ENCODE results near the gene ENOX2. TPM values are rescaled to one million over a fixed set of nuclear protein-coding genes. Genes with fewer than 3 reads are reported as not detected.
"Not testable (repeated sequence)": the region's sequence is repeated elsewhere in the genome, so short reads cannot be mapped to it uniquely, and the experiment has no call there.

Gene ENOX2
- total RNA-seq, 1 donor from 2014 or later, result 15.6 TPM

DNA sequence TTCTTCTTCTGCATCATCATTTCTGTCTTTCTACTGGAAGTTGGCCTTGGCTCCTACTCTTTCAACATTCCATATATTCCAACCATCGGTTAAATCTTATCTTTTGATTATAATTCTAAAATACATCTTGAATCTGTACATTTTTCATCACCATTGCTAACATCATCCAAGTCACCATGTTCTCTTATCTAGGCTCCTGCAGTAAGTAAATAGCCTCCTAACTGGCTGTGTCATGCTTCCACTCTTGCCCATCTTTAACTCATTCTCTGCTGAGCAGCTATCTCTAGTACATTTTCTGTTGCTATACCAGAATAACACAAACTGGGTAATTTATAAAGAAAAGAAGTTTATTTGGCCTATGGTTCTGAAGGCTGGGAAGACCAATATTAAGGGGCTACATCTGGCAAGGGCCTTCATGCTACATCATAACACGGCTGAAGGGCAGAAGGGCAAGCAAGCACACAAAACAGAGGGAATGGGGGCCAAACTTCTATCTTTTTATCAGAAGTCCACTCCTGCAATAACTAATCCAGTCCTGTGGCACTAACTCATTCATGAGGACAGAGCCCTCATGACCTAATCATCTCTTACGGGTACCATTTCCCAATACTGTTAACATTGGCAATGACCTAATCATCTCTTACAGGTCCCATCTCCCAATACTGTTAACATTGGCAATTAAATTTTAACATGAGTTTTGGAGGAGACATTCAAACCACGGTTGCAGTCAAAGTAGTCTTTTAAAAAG, 72.2 kb downstream of the ENOX2 start:
- Mint-ChIP-seq H3K4me1 (ENCODE audit: low read depth) (peaks cover 8% of the 10 kb centered on the region), H3K4me3 (no peak overlapping the region), H3K27me3 (ENCODE audit: insufficient read depth) (no peaks in the 10 kb centered on the region), H3K27ac (no peak overlapping the region), H3K9me3 (no peaks in the 10 kb centered on the region), H3K36me3 (ENCODE audit: low read depth) (no peaks in the 10 kb centered on the region)
- no peak for DNase-seq (ENCODE audit: low spot score)
- intact Hi-C loops (cut with micrococcal nuclease), result no loop called here

DNA sequence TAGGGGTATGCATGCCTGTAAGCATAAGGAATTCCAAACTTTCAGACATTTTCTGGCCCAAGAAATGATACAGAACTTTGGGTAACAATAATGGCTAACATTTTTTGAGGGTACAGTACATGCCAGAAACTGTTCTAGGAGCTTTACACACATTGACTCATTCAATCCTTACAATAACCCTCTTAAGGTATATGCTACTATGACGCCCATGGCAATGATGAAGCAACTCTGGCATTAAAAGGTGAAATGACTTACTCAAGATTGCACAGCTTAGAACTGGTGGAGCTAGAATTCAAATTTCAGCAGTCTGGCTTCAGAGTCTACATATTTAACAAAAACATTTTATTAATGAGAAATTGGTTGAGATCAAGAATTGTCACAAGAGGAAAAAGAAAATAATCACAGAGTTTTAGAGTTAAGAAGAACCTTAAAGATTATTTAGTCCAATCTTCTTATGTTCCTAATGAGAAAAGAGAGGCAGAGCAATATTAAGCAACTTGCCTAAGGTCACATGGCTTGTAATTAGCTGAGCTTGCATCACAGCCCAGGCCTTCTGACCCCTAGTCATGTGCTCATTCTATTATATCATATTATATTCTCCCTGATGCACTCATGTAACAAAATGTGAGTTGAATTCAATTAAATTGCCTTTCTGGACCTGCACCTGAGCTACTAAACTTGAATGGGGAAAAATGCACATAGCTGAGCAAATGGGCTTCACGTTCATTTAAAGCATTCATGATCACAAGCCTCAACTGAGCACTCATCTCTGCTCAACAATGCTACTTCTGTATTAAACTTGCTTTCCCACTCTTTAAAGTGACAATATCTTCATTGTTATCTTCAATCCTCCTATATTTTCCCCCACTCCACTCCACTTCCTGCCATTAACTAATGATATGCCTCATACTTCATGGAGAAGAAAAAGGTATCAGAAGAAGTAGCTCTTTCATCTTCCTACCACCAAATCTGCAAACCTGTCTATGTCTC, 73.2 kb downstream of the ENOX2 start:
- no peaks in the 10 kb centered on the region for H3K27me3 Mint-ChIP-seq (ENCODE audit: insufficient read depth)
- no peak overlapping the region for H3K27ac Mint-ChIP-seq
- no peaks in the 10 kb centered on the region for H3K36me3 Mint-ChIP-seq (ENCODE audit: low read depth)
- intact Hi-C loops (cut with micrococcal nuclease), result no loop called here
- peaks cover 8% of the 10 kb centered on the region for H3K4me1 Mint-ChIP-seq (ENCODE audit: low read depth)
- no peaks in the 10 kb centered on the region for H3K9me3 Mint-ChIP-seq
- no peak for DNase-seq (ENCODE audit: low spot score)
- H3K4me3 Mint-ChIP-seq, result no peak overlapping the region

DNA sequence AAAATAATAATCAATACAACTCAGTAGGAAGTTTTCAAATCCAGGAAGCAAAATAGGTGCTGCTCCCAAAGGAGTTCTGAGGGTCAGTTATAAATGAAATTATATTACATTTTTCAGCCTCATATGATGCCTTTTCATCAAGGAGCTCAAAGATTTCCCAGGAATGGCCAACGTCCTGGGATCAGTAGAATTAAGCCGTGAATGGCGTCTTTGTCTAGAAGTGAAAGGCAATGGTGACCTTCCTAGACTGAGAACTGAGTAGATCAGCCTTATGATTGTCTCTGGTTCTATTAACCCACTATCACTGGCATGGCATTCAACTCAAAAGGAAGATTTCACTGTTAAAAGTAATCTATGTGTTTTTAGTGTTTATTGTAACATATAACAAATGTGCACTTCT, 74.4 kb downstream of the ENOX2 start:
- Mint-ChIP-seq H3K9me3 (no peaks in the 10 kb centered on the region), H3K4me3 (no peak overlapping the region), H3K27me3 (ENCODE audit: insufficient read depth) (no peaks in the 10 kb centered on the region), H3K4me1 (ENCODE audit: low read depth) (peaks cover 8% of the 10 kb centered on the region), H3K36me3 (ENCODE audit: low read depth) (no peaks in the 10 kb centered on the region), H3K27ac (no peak overlapping the region)
- intact Hi-C loops (cut with micrococcal nuclease), result no loop called here
- DNase-seq (ENCODE audit: low spot score), result no peak

DNA sequence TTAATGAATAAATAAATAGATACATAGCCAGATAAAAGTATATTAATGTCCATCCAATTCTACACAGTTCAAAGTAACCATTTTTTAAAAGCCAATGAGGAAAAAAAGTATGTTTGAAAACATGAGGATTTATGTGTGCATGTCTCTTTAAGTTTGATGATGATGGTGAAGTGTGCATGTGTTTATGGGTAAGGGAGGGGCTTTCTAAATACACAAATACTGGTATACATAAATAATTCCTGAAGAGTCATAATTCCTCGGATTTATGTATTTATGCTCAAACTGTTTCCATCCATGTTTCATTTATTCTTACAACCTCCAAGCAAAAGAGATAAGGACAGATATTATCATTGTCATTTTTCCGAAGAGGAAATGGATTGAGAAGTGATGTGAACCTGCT, 75.4 kb downstream of the ENOX2 start:
- Mint-ChIP-seq H3K27me3 (ENCODE audit: insufficient read depth) (no peaks in the 10 kb centered on the region), H3K4me3 (no peak overlapping the region), H3K4me1 (ENCODE audit: low read depth) (peaks cover 7% of the 10 kb centered on the region), H3K27ac (no peak overlapping the region), H3K9me3 (no peaks in the 10 kb centered on the region), H3K36me3 (ENCODE audit: low read depth) (no peaks in the 10 kb centered on the region)
- intact Hi-C loops (cut with micrococcal nuclease), result no loop called here
- no peak for DNase-seq (ENCODE audit: low spot score)

DNA sequence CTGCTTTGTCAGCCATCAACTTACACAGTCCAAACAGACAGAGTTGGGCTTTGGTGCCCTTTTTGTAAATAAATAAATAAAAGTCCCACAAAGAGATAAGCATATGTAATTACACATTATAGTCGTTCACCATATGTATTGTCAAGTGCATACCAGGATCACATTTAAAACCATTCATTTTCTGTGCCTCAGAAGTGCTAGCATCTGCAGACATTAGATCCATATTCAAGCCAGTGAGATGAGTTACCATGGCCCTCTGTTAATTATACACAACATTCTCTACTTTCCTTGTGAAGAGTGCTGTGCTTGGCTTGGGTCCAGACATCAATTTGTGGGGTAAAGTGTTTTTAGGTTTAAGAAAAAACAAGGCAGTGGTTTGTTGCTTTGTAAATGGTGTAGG, 76.8 kb downstream of the ENOX2 start:
- no peak overlapping the region for H3K27ac Mint-ChIP-seq
- no peaks in the 10 kb centered on the region for H3K9me3 Mint-ChIP-seq
- DNase-seq (ENCODE audit: low spot score), result no peak
- H3K4me3 Mint-ChIP-seq, result no peak overlapping the region
- H3K36me3 Mint-ChIP-seq (ENCODE audit: low read depth), result no peaks in the 10 kb centered on the region
- H3K27me3 Mint-ChIP-seq (ENCODE audit: insufficient read depth), result no peaks in the 10 kb centered on the region
- H3K4me1 Mint-ChIP-seq (ENCODE audit: low read depth), result no peaks in the 10 kb centered on the region
- intact Hi-C loops (cut with micrococcal nuclease), result no loop called here

DNA sequence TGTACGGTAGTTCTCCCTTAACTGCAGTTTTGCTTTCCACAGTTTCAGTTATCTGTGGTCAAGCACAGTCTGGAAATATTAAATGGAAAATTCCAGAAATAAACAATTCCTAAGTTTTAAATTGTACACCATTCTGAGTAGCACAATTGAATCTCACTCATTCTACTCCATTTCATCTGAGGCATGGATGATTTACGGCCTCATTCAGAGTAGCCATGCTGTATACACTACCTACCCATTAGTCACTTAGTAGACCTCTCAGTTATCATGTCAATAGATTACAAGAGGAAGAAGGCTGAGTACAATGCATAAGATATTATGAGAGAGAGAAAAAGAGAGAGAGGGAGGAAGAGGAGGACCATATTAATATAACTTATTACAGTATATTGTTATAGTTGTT, 77.5 kb downstream of the ENOX2 start:
- no peak overlapping the region for H3K4me3 Mint-ChIP-seq
- no peak for DNase-seq (ENCODE audit: low spot score)
- no peak overlapping the region for H3K27ac Mint-ChIP-seq
- H3K9me3 Mint-ChIP-seq, result no peaks in the 10 kb centered on the region
- intact Hi-C loops (cut with micrococcal nuclease), result no loop called here
- no peaks in the 10 kb centered on the region for H3K4me1 Mint-ChIP-seq (ENCODE audit: low read depth)
- no peaks in the 10 kb centered on the region for H3K27me3 Mint-ChIP-seq (ENCODE audit: insufficient read depth)
- no peaks in the 10 kb centered on the region for H3K36me3 Mint-ChIP-seq (ENCODE audit: low read depth)

DNA sequence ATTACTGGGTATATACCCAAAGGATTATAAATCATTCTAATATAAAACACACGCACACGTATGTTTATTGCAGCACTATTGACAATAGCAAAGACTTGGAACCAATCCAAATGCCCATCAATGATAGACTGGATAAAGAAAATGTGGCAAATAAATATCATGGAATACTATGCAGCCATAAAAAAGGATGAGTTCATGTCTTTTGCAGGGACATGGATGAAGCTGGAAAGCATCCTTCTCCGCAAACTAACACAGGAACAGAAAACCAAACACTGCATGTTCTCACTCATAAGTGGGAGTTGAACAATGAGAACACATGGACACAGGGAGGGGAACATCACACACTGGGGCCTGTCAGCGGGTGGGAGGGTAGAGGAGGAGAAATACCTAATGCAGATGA, 83.6 kb downstream of the ENOX2 start:
- H3K27me3 Mint-ChIP-seq (ENCODE audit: insufficient read depth); DNase-seq (ENCODE audit: low spot score); H3K27ac Mint-ChIP-seq; H3K9me3 Mint-ChIP-seq; H3K36me3 Mint-ChIP-seq (ENCODE audit: low read depth); intact Hi-C loops (cut with micrococcal nuclease); H3K4me3 Mint-ChIP-seq; H3K4me1 Mint-ChIP-seq (ENCODE audit: low read depth): not testable (repeated sequence)

DNA sequence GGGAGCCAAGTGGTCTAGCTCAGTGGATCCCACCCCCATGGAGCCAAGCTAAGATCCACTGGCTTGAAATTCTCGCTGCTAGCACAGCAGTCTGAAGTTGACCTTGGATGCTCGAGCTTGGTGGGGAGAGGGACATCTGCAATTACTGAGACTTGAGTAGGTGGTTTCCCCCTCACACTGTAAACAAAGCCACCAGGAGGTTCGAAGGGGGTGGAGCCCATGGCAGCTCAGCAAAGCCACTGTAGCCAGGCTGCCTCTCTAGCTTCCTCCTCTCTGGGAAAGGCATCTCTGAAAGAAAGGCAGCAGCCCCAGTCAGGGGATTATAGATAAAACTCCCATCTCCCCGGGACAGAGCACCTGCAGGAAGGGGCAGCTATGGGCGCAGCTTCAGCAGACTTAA, 89.1 kb downstream of the ENOX2 start:
- intact Hi-C loops (cut with micrococcal nuclease); H3K27me3 Mint-ChIP-seq (ENCODE audit: insufficient read depth); H3K4me1 Mint-ChIP-seq (ENCODE audit: low read depth); H3K27ac Mint-ChIP-seq; DNase-seq (ENCODE audit: low spot score); H3K36me3 Mint-ChIP-seq (ENCODE audit: low read depth); H3K4me3 Mint-ChIP-seq: not testable (repeated sequence)
- peaks cover 13% of the 10 kb centered on the region for H3K9me3 Mint-ChIP-seq

DNA sequence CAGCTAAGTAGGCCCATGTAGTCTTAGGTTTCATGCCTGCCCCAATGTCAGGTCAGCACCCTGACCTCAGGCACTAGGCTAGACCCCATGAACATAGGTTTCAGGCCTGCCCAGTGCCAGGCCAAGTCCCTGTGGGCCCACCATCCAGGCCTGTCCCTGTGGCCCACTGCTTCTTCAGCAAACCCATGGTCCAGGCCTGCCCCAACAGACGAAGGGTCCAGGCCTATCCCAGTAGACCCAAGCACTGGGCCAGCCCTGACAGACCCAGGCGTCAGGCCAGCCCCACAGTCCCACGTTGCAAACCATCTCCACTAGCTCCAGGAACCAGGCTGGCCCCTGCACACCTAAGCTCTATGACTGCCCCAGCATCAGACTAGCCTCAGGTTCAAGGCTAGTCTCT, 92.4 kb downstream of the ENOX2 start:
- Mint-ChIP-seq H3K27ac (no peak overlapping the region), H3K36me3 (ENCODE audit: low read depth) (peaks cover 4% of the 10 kb centered on the region), H3K4me3 (no peak overlapping the region), H3K4me1 (ENCODE audit: low read depth) (no peaks in the 10 kb centered on the region), H3K27me3 (ENCODE audit: insufficient read depth) (no peaks in the 10 kb centered on the region), H3K9me3 (peaks cover 8% of the 10 kb centered on the region)
- intact Hi-C loops (cut with micrococcal nuclease), result no loop called here
- DNase-seq (ENCODE audit: low spot score), result no peak

DNA sequence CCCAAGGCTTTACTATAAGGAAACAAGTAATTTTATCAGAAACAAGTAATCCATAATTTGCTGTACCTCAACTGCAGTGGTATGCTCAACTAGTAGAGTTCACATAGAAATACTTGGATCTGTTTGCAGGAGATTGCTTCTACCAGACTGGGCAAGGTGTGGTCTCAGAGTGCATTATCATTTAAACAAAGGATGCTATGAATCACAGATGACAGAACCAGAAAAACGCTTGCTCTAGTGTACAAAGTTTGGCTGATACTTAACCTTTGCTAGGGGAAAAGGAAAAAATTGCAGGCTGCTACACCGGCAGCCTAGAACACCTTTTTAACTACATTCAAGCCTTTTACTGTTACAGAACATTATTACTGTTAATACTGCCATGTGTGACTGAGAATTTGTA, 97.1 kb downstream of the ENOX2 start:
- Mint-ChIP-seq H3K36me3 (ENCODE audit: low read depth) (no peaks in the 10 kb centered on the region), H3K27ac (no peak overlapping the region), H3K4me1 (ENCODE audit: low read depth) (no peaks in the 10 kb centered on the region), H3K27me3 (ENCODE audit: insufficient read depth) (no peaks in the 10 kb centered on the region), H3K4me3 (no peak overlapping the region), H3K9me3 (no peaks in the 10 kb centered on the region)
- no peak for DNase-seq (ENCODE audit: low spot score)
- intact Hi-C loops (cut with micrococcal nuclease), result no loop called here

DNA sequence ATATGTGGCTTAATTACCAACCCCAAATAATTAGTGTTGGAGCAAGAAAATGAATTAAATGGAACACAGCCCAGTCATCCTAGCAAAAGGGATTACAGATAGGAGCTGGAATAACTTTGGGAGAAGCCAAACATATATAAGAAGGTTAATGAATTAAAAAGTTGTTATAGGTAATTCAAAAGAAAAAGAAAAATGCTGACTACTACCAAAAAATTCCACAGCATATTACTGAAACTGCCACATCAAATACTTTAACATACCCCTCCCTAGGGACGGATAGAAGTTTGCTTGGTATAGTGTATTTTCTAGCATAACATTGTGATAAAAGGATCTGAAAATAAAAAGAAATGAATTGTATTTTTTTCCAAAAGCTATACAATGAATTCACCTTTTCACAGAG, 99.5 kb downstream of the ENOX2 start:
- no peaks in the 10 kb centered on the region for H3K36me3 Mint-ChIP-seq (ENCODE audit: low read depth)
- H3K27me3 Mint-ChIP-seq (ENCODE audit: insufficient read depth), result no peaks in the 10 kb centered on the region
- DNase-seq (ENCODE audit: low spot score), result no peak
- H3K4me1 Mint-ChIP-seq (ENCODE audit: low read depth), result no peaks in the 10 kb centered on the region
- no peaks in the 10 kb centered on the region for H3K9me3 Mint-ChIP-seq
- H3K4me3 Mint-ChIP-seq, result no peak overlapping the region
- intact Hi-C loops (cut with micrococcal nuclease), result no loop called here
- no peak overlapping the region for H3K27ac Mint-ChIP-seq

DNA sequence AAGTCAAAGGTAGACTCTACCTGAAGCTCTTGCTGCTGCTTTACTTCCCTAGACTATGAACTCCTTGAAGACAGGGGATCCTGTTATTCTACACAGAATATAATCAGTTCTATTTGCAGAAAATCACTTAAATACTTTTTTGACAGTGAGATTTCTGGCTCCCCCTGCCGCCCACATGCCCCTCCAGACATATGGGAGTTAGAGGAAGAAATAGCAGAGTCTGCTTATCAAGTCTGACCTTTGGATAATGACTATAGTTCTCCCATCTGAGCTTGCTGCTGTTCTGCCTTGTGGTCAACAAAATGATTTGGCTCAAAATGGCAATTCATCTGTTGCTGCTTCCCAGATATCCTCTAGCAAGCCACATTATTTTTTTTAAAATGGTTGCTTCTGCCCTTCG, 101.1 kb downstream of the ENOX2 start:
- no peak for DNase-seq (ENCODE audit: low spot score)
- H3K4me3 Mint-ChIP-seq, result no peak overlapping the region
- no peaks in the 10 kb centered on the region for H3K36me3 Mint-ChIP-seq (ENCODE audit: low read depth)
- H3K27ac Mint-ChIP-seq, result no peak overlapping the region
- no peaks in the 10 kb centered on the region for H3K4me1 Mint-ChIP-seq (ENCODE audit: low read depth)
- H3K27me3 Mint-ChIP-seq (ENCODE audit: insufficient read depth), result no peaks in the 10 kb centered on the region
- H3K9me3 Mint-ChIP-seq, result no peaks in the 10 kb centered on the region
- intact Hi-C loops (cut with micrococcal nuclease), result no loop called here

DNA sequence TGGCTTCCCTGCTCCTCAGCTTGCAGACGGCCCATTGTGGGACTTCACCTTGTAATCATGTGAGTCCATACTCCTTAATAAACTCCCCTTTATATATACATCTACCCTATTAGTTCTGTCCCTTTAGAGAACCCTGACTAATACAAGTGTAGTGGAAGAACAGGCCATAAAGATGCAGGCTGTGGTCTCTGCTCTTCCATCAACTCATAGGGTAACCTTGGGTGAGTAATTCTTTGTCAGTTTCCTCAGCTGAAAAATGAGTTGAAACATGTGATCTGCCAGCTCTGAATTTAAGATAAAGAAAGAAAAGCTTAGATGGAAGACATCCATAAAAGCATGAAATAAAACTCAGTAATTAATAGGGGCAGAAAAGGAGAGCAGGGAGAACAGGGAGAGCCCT, 103.6 kb downstream of the ENOX2 start:
- H3K27me3 Mint-ChIP-seq (ENCODE audit: insufficient read depth), result no peaks in the 10 kb centered on the region
- H3K4me3 Mint-ChIP-seq, result no peak overlapping the region
- no peaks in the 10 kb centered on the region for H3K36me3 Mint-ChIP-seq (ENCODE audit: low read depth)
- H3K9me3 Mint-ChIP-seq, result no peaks in the 10 kb centered on the region
- intact Hi-C loops (cut with micrococcal nuclease), result no loop called here
- no peak for DNase-seq (ENCODE audit: low spot score)
- no peaks in the 10 kb centered on the region for H3K4me1 Mint-ChIP-seq (ENCODE audit: low read depth)
- no peak overlapping the region for H3K27ac Mint-ChIP-seq

All from activated T-helper 1 cell treated with anti-CD3 and anti-CD28 coated beads, Interleukin-12 subunit alpha, Interleukin-12 subunit beta, Interleukin-2, Interleukin-4 antibody, amounts not matched to agents 30 ng/mL and 10 ng/mL and 1 ng/mL, durations not matched to agents 14 hours and 24 hours and 36 hours (primary cell).